Neutrophil (primary cell): ENCODE data around the gene SLC8B1.

Source experiments
- H3K27ac ChIP-seq: fragments of 200-600 bp; sonication (generic); 2 replicates; pipeline ENCODE4 v1.5.1; 2016; ENCODE audit warnings: mild to moderate bottlenecking, moderate library complexity
- H3K27me3 ChIP-seq: fragments of 200-600 bp; sonication (generic); 2 replicates; pipeline ENCODE4 v1.6.0; 2016; ENCODE audit warnings: mild to moderate bottlenecking
- H3K36me3 ChIP-seq: fragments of 200-600 bp; sonication (generic); 2 replicates; pipeline ENCODE4 v1.5.1; 2017
- H3K4me1 ChIP-seq, 2 experiments: fragments of 200-600 bp in 1 of 2; sonication (generic) in 1 of 2; 1 replicate in 1 of 2; 2 replicates in 1 of 2; pipeline versions ENCODE4 v1.5.1 to v1.6.1; 2013 to 2016; ENCODE audit warnings: low read depth in 1 of 2, low read length in 1 of 2, mild to moderate bottlenecking in 1 of 2, moderate library complexity in 1 of 2; ENCODE audit not compliant: control insufficient read depth in 1 of 2, insufficient read depth in 1 of 2
- H3K4me3 ChIP-seq, 2 experiments: fragments of 200-600 bp in 1 of 2; sonication (generic) in 1 of 2; 1 replicate in 1 of 2; 2 replicates in 1 of 2; pipeline ENCODE4 v1.5.1; 2013 to 2016; ENCODE audit warnings: low read depth in 1 of 2, low read length in 1 of 2, mild to moderate bottlenecking in 1 of 2, moderate library complexity in 1 of 2
- H3K9me3 ChIP-seq: fragments of 200-600 bp; sonication (generic); 2 replicates; pipeline ENCODE4 v1.5.1; 2016
- CTCF ChIP-seq: fragments of 200-600 bp; sonication (generic); IDR thresholded peaks from 2 replicates; pipeline ENCODE4 v1.5.1; 2016; ENCODE audit warnings: antibody characterized with exemption

Gene SLC8B1

GRCh38 chr12:113287146-113287898 is 47.6 kb downstream of the SLC8B1 start:
- H3K4me1 ChIP-seq = no peaks in the 10 kb centered on the region
- no peak for TF ChIP-seq CTCF
- no peak overlapping the region for H3K4me3 ChIP-seq
- H3K9me3 ChIP-seq = no peaks in the 10 kb centered on the region
- H3K36me3 ChIP-seq = peaks cover 18% of the 10 kb centered on the region
- no peak overlapping the region for H3K27ac ChIP-seq
- H3K27me3 ChIP-seq = no peaks in the 10 kb centered on the region

- no peaks in the 10 kb centered on the region for H3K9me3 ChIP-seq
- no peak overlapping the region for H3K4me3 ChIP-seq
- no peaks in the 10 kb centered on the region for H3K27me3 ChIP-seq
- no peaks in the 10 kb centered on the region for H3K4me1 ChIP-seq
- H3K36me3 ChIP-seq = peaks cover 16% of the 10 kb centered on the region
- TF ChIP-seq CTCF = no peak
- no peak overlapping the region for H3K27ac ChIP-seq
Observed at GRCh38 chr12:113286712-113287111, 48.2 kb downstream of the SLC8B1 start.

- H3K9me3 ChIP-seq = no peaks in the 10 kb centered on the region
- no peaks in the 10 kb centered on the region for H3K4me1 ChIP-seq
- H3K36me3 ChIP-seq = peaks cover 8% of the 10 kb centered on the region
- H3K4me3 ChIP-seq = no peak overlapping the region
- H3K27me3 ChIP-seq = no peaks in the 10 kb centered on the region
- no peak overlapping the region for H3K27ac ChIP-seq
- TF ChIP-seq CTCF = no peak
Observed at GRCh38 chr12:113285679-113286610, 49.0 kb downstream of the SLC8B1 start.

- Histone ChIP-seq H3K9me3 (no peaks in the 10 kb centered on the region), H3K27me3 (no peaks in the 10 kb centered on the region), H3K4me3 (no peak overlapping the region), H3K36me3 (no peaks in the 10 kb centered on the region), H3K27ac (no peak overlapping the region), H3K4me1 (no peaks in the 10 kb centered on the region)
- TF ChIP-seq CTCF = no peak
Observed at GRCh38 chr12:113284751-113285150, 50.2 kb downstream of the SLC8B1 start.

GRCh38 chr12:113278633-113279032 is 56.3 kb downstream of the SLC8B1 start:
- peaks cover 4% of the 10 kb centered on the region for H3K36me3 ChIP-seq
- no peaks in the 10 kb centered on the region for H3K4me1 ChIP-seq
- no peak overlapping the region for H3K27ac ChIP-seq
- H3K4me3 ChIP-seq = no peak overlapping the region
- H3K27me3 ChIP-seq = no peaks in the 10 kb centered on the region
- TF ChIP-seq CTCF = no peak
- H3K9me3 ChIP-seq = no peaks in the 10 kb centered on the region
